GM19452 (cell line): Measurements from ENCODE around the gene CDH16.

Source experiments
- ATAC-seq: cut with Tn5 transposase; IDR thresholded peaks from one replicate; pipeline ENCODE4 v1.9.1; 2021; ENCODE audit not compliant: unreplicated experiment

The CDH16 gene

GRCh38 chr16:66913081-66913480 lies 5.6 kb downstream of the CDH16 start:
- no peak for ATAC-seq

DNA sequence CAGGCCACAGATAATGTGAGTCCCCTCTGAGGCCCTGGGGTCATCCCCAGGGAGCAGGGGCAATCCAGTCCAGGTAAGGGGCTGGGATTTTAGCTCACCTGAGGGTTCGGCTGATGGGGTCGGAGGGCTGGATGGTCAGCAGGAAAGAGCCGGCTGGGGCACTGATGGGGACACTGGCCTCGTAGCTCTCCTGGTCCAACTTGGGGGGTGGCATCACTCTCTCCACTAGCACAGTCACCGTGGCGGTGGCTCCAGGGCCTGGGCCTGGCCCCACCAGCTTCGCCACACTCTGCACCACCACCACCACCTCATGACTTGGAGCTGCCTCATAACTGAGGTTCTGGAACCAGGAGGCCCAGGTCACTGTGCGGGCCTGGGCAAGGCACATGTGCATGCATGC lies 6.9 kb downstream of the CDH16 start:
- ATAC-seq = no peak

- no peak for ATAC-seq
Observed at GRCh38 chr16:66911112-66911511, 7.6 kb downstream of the CDH16 start.

- ATAC-seq = no peak
Observed at GRCh38 chr16:66910175-66910940, 8.3 kb downstream of the CDH16 start.

DNA sequence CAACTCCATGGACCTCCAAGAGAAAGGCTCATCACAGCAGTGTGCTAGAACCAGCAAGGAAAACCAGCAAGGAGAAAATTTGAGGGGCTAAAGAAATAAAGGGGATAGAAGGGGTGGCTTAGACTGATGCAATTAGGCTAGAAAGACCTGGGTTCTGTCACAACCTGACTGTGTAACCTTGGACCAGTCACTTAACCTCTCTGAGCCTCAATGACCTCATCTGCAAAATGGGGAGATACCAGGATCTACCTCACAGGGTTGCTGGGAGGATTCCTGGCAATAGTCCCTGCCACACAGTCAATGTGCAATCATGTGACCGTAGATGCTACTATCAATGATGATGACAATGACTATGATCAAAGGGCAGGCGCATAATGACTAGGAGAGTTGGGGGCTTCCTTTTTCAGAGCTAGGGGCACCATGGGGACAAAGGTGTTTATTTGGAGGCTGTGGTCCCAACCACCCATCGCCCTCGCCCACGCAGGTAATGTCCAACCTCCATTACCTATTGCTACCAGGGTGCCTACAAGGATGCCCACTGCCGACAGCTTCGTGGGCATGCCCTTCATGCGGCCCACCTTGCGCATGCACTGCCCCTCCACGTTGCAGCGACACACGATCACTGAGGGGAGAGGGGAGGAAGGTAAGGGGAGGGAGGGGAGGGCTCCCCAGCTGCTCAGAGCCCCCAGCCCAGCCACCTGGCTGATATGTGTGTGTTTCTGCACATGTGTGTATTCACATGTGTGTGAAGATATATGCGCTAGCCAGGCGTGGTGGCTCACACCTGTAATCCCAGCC lies 9.7 kb downstream of the CDH16 start:
- no peak for ATAC-seq

GRCh38 chr16:66908116-66908515 lies 10.6 kb downstream of the CDH16 start:
- no peak for ATAC-seq

DNA sequence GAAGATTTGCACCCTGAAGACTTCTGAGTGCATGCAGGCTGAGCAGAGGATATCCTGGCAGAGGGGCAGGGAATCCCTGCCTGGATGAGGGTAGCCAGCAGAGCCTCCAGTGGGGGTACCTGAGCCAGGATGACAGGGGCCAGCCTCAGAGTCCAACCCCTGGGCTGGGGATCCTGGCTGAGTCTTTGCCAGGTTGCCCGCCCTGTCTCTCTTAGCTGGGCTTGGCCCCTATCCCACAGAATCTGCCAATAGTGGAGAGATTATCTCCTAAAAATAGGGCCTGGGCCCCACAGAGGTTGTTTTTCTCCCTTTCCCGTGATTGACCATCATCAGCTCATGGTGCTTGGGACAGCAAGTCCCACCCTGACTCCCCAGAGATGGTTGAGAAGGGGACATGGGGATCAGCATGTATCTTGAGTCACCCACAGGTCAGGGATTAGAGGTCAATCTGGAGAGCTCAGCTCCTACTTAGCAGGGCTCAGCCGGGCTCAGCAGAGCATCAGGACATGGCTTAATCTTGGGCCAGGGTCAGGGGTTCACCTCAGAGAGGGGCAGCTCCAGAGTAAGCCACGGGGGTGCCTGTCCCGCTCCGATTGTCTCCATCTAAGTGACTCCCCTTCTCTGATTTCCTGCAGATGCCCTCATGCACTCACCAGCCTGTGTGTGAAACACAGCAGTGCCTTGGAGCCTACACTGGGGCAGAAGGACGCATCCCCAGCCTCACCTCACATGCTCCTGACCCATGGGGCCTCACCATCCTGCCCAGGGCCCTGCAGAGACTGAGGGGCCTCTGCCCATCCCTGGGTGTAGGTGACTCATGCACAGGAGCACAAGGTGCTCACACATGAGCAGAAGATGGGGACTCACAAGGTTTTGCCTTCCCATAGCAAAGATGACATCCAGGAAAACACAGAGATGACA lies 11.5 kb downstream of the CDH16 start:
- no peak for ATAC-seq

DNA sequence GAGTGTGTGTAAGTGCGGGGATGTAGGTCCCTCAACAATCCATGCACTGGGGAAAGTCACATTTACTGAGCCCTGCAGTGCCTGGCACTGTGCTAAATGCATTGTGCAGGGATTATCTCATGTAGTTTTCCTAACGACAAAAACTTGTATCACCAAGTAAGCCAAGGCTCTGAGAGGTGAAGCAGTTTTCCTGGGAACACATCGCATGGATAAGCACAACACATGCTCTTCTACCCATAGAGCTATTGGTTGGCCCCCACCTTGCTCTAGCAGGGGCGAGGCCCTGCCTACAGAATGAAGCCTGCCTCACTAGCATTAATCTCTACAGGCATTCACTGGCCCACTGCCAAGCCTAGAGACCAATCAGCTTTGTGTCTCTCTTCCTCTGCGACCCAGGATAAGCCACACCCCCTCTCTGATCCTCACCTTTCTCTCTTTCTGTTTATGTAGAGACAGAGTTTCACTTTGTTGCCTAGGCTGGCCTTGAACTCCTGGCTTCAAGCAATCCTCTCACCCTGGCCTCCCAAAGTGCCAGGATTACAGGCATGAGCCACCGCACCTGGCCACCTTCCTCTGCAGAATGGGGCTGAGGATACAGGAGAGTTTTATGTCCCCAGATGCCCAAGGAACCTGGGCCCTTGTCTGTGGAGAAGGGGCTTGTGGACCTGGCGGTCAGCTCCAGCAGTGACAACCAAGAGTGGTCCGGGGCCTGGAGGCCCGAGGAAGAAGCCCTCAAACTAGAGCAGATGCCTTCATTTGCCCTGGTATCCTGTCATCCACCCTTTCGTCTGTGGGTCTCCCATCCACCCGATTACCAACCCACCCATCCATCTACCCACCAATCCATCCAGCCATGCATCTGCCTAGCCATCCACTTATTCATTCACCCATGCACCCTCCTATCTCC lies 12.8 kb downstream of the CDH16 start:
- no peak for ATAC-seq

GRCh38 chr16:66904846-66905632 lies 13.6 kb downstream of the CDH16 start:
- ATAC-seq = no peak

DNA sequence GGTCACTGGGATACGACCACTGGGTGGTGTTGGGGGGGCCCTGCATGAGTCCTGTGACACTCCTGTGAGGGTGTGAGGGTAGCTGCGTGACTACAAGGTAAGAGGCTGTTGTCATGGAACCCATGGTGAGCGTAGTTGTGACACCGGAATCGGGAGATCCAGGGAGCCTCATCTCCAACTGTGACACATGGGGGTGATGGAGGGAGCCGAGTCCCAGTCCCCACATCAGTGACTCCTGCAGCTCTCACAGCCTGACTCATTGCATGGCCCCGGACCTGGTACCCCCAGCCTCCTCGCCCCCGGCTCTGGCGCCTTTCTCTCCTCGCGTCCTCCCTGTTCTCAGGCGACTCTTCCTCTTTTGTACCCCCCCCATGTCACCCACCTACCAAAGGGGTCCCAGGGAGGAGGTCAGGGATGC lies 14.2 kb downstream of the CDH16 start:
- ATAC-seq = no peak

DNA sequence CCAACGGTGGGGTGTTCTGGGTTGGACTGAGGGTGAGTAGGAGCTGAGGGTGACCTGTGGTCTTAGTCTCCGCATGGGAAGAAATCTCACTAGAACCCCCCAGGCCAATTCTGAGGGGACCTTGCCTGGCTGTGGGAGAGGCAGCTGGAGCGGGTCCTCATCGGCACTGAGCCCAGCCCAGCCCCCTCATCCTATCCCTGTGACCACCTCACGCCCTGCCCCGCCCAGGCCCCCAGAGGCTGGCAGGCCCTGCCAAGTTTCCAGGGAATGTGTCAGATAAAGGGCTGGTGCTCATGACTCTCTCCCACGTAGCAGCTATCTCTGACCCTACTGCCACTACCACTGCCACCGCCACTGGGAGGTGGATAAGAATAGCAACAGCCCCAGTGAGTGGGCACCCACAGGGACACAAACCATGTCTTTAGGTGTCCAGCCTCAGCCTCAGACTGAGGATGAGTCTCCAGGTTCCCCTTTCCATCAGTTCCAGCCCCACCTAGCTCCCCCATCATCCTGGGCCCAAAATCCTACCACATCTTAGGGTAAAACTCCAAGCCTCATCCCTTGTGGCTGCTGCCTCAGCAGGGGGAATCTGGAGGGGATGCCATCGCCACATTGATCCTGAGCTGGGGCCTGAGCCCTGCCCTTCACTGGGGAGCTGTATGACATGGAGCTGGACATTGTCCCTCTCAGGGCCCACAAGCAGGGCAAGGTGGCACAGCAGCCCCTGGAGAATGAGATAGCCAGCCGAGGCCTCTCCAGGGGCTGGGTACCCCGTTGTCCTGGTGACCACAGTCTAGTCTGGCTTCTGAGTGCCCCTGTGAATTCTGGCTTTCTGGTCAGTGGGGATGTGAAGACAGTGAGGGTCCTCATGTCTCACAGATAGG lies 14.9 kb downstream of the CDH16 start:
- ATAC-seq = no peak

DNA sequence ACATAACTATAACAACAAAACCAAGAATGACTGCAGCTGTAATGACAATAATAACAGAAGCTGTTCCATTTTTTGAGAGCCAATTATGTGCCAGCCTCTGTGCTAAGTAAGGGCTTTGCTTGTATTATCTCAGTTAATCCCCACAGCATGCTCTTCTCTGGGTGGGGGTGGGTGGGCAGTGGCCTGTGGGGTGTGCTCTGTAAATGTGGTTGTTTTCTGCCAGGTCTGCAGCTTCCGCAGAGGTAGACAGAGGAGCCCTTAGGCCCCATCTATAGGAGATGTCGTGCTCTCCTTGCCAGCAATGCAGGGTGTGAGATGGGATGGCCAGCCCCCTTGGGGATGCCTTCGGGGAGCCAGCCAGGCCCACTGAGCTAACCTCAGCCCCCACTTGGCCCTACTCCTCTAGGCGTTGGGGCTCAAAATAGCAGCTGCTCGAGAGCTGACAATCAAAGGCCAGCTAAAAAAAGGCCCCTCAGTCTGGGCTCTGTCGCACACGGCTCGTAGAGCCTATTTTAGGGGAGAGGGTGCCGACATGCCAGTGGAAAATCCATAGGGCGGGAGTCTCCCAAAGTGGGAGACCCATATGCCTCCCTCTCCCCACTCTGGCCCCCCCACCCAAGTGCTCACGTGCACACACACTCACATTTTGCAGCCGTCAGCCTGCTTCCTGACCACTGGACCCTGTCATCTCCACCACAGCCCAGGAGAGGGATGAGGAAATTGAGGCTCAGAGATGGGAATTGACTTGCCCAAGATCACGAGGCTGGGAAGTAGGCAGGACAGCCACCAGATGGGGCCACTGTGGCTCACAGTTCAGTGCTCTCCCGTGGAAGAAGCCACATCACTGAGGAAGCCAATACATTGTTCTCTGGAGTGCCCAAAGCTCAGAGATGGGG lies 15.8 kb downstream of the CDH16 start:
- no peak for ATAC-seq

- no peak for ATAC-seq
Observed at GRCh38 chr16:66901626-66902025, 17.1 kb downstream of the CDH16 start.

GRCh38 chr16:66900721-66901441 lies 17.8 kb downstream of the CDH16 start:
- ATAC-seq = no peak

DNA sequence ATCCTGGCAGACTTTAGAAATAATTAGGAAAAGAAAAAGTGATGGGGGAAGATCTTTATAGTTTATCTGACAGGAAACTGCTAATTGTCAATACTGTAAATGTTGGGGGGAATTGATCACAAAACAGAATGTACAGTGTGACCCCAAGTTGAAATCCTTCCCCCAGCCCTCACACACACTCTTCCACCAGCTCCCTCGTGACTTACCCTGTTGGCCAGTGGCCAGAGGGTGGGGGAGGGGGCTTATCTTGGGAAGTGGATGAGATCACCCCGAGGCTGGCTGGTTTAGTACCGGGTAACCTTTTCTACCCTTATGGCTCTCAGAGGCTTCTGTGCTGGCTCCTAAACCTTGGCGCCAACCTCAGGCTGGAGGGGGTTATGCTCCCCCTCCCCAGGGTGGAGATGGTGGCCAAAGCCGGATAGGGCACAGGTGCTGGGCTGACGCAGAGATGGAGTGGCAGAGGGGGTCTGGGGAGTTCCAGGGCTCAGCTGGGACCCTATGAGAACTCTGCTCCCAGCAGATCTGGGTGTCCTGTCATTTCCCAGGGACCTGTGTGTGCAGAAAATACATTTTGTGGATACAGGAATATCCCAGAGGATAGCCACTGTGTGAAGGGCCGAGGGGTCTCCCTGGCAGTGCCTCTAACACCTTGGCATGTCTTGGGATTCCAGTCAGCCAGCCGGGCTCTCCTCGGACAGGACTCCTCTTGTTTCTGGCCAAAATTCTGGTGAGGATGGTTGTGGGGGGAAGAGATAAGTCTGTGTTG lies 18.6 kb downstream of the CDH16 start:
- ATAC-seq = no peak

DNA sequence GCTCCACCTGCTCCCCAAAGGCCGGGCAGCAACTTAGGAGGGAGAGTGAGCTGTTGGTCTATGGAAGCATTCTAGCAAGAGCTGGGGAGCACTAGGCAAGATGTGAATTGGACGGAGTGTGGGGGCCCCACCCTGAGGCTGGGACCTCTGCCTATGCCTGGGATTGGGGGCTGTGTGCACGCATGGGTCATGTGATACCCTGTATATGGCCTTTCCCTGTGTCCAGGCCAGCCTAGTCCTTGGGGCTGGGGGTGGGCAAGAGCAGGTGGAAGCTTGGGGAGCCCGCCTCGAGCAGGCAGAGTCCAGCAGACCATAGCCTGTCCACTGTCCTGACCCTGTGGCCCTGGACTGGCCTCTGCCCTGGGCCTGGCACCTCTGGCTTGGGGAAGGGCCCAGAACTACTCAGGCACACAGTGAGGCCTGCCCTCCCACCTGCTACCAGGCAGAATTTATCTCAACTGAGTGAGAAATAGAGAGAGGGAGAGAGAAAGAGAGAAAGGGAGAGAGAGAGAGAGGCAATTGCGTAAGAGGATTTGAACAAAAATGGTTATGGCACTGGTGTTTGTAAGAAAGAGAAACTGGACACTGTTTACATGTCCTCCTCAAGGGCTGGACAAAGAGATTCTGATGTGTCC lies 19.3 kb downstream of the CDH16 start:
- no peak for ATAC-seq
